NCI-H2196 (cell line): ENCODE measurements around the gene TUG1.

Source experiments
- DNase-seq: peaks from one replicate; lab custom pipeline; 2025; ENCODE audit not compliant: unreplicated experiment; lab: John Stamatoyannopoulos, UW

The TUG1 gene

GRCh38 chr22:30968924-30969531 lies at the start of gene TUG1:
TUG1 (plus strand) TSS chr22:30969265.
- DNase-seq = peak; percentile 79

- no peak for DNase-seq
Measured at GRCh38 chr22:30919973-30920372, 49.1 kb upstream of the TUG1 start.

GRCh38 chr22:30920407-30920806 lies 48.7 kb upstream of the TUG1 start:
- peak; percentile 35 for DNase-seq

- DNase-seq = no peak
Measured at GRCh38 chr22:30921108-30921507, 48.0 kb upstream of the TUG1 start.

GRCh38 chr22:30922151-30922611 lies 46.9 kb upstream of the TUG1 start:
- DNase-seq = peak; percentile 72

GRCh38 chr22:30923168-30923900 lies 45.7 kb upstream of the TUG1 start:
- DNase-seq = no peak

- DNase-seq = no peak
Measured at GRCh38 chr22:30925667-30926066, 43.4 kb upstream of the TUG1 start.

- no peak for DNase-seq
Measured at GRCh38 chr22:30926706-30927105, 42.4 kb upstream of the TUG1 start.

- DNase-seq = no peak
Measured at GRCh38 chr22:30927806-30928205, 41.3 kb upstream of the TUG1 start.

GRCh38 chr22:30928401-30928800 lies 40.7 kb upstream of the TUG1 start:
- DNase-seq = no peak

- no peak for DNase-seq
Measured at GRCh38 chr22:30930228-30930627, 38.8 kb upstream of the TUG1 start.

- no peak for DNase-seq
Measured at GRCh38 chr22:30931541-30932300, 37.3 kb upstream of the TUG1 start.

GRCh38 chr22:30932661-30933060 lies 36.4 kb upstream of the TUG1 start:
- no peak for DNase-seq

- no peak for DNase-seq
Measured at GRCh38 chr22:30933457-30933856, 35.6 kb upstream of the TUG1 start.

GRCh38 chr22:30934053-30934452 lies 35.0 kb upstream of the TUG1 start:
- no peak for DNase-seq

- DNase-seq = no peak
Measured at GRCh38 chr22:30940685-30941362, 28.2 kb upstream of the TUG1 start.

GRCh38 chr22:30941363-30941740 lies 27.7 kb upstream of the TUG1 start:
- DNase-seq = no peak

GRCh38 chr22:30943368-30943767 lies 25.7 kb upstream of the TUG1 start:
- DNase-seq = no peak

- no peak for DNase-seq
Measured at GRCh38 chr22:30944986-30945385, 24.1 kb upstream of the TUG1 start.

- DNase-seq = no peak
Measured at GRCh38 chr22:30945653-30946052, 23.4 kb upstream of the TUG1 start.

- no peak for DNase-seq
Measured at GRCh38 chr22:30946354-30946753, 22.7 kb upstream of the TUG1 start.
